NT2/D1 (cell line): ENCODE results near the gene CITED4.

ENCODE experiments used
- DNase-seq: peaks from one replicate; pipeline ENCODE4 v3.0.0-alpha.2; 2011; ENCODE audit warnings: low read depth, low spot score
- H3K27me3 ChIP-seq: 2 replicates; pipeline ENCODE4 v1.6.0; 2011; ENCODE audit warnings: mild to moderate bottlenecking; ENCODE audit not compliant: insufficient read length, insufficient read depth
- H3K36me3 ChIP-seq: 2 replicates; pipeline ENCODE4 v1.6.1; 2011; ENCODE audit warnings: mild to moderate bottlenecking, low read length, mixed read lengths; ENCODE audit not compliant: insufficient read depth, insufficient read length
- H3K4me1 ChIP-seq: 2 replicates; pipeline ENCODE4 v1.5.1; 2011; ENCODE audit not compliant: insufficient read depth, insufficient read length
- H3K4me3 ChIP-seq: 2 replicates; pipeline ENCODE4 v1.5.1; 2011; ENCODE audit warnings: low read depth; ENCODE audit not compliant: insufficient read length
- H3K9ac ChIP-seq: 2 replicates; pipeline ENCODE4 v1.6.0; 2011; ENCODE audit warnings: low read depth; ENCODE audit not compliant: insufficient read length
- H3K9me3 ChIP-seq: 2 replicates; pipeline ENCODE4 v1.5.1; 2011; ENCODE audit warnings: mild to moderate bottlenecking, low read length; ENCODE audit not compliant: insufficient read depth
- SUZ12 ChIP-seq: IDR thresholded peaks from 2 replicates; pipeline ENCODE4 v1.6.1; 2011; ENCODE audit not compliant: insufficient read length, insufficient read depth; ENCODE audit errors: extremely low read depth
- YY1 ChIP-seq: IDR thresholded peaks from 2 replicates; pipeline ENCODE4 v1.6.1; 2011; ENCODE audit not compliant: insufficient read length, insufficient read depth
- ZNF274 ChIP-seq: IDR thresholded peaks from 2 replicates; pipeline ENCODE4 v1.6.1; 2011; ENCODE audit warnings: mild to moderate bottlenecking, low read depth, low read length

The CITED4 gene

GRCh38 chr1:40829631-40830245 lies 32.4 kb downstream of the CITED4 start:
- Histone ChIP-seq H3K4me3 (no peak overlapping the region), H3K9me3 (no peaks in the 10 kb centered on the region), H3K4me1 (peaks cover 20% of the 10 kb centered on the region), H3K9ac (no peak overlapping the region), H3K27me3 (no peaks in the 10 kb centered on the region), H3K36me3 (no peaks in the 10 kb centered on the region)
- no peak for DNase-seq
- no peak for TF ChIP-seq SUZ12
- no peak for TF ChIP-seq YY1
- TF ChIP-seq ZNF274, result no peak

GRCh38 chr1:40825996-40826395 lies 36.2 kb downstream of the CITED4 start:
- H3K9ac ChIP-seq, result peak overlapping the region; percentile 43

GRCh38 chr1:40825435-40825788 lies 36.8 kb downstream of the CITED4 start:
- Histone ChIP-seq H3K9me3 (no peaks in the 10 kb centered on the region), H3K4me1 (peaks cover 44% of the 10 kb centered on the region), H3K9ac (peak overlapping the region; percentile 43), H3K36me3 (no peaks in the 10 kb centered on the region), H3K27me3 (no peaks in the 10 kb centered on the region), H3K4me3 (no peak overlapping the region)
- TF ChIP-seq SUZ12, result no peak
- no peak for TF ChIP-seq ZNF274
- no peak for TF ChIP-seq YY1
- DNase-seq, result no peak

More at GRCh38 chr1:40825996-40826395, 36.2 kb downstream of the CITED4 start:
- Histone ChIP-seq H3K27me3 (no peaks in the 10 kb centered on the region), H3K9me3 (no peaks in the 10 kb centered on the region), H3K36me3 (no peaks in the 10 kb centered on the region), H3K4me3 (no peak overlapping the region), H3K4me1 (peaks cover 42% of the 10 kb centered on the region)
- TF ChIP-seq ZNF274 (no peak), YY1 (no peak), SUZ12 (no peak)
- no peak for DNase-seq

DNA sequence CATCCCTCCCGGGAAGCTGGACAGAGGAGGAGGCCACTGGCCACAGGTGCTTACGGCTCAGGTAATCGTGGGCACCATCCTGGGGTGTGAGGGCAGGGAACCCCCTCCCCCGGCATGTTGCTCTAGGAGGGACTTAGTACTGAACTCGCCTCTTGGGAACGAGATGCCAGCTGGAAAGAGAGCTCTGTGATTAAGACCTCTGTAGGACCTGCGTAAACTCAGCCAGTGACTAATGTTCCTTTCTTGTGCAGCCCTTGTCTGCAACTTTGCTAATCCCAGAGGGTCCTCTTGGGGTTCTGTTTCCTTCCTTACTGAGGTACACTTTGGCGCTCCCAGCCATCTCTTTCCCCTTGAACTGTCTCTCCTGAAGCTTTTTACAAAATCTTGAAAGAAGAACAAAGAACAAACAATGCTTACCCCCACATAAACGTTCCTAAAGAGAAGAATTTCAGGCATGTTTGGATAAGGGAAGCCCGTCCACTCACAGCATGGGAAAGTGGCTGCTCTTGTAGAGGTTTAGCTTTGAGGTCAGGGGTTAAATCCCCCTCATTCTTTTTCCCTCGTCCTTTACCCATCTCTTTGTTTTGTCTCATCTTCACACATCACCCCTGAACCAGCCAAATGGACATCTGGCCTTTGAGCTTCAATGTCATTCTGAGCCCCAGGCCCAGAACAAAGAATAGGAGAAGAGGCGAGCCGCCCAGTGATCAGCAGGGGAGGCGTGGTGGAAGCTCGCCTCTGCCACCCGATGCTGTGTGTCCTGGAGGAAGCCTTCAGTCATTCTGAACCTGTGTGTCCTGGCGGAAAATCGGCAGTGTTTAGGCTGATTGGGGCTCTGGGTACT lies 37.4 kb downstream of the CITED4 start:
- Histone ChIP-seq H3K4me1 (peaks cover 50% of the 10 kb centered on the region), H3K4me3 (no peak overlapping the region), H3K27me3 (no peaks in the 10 kb centered on the region), H3K9ac (peak overlapping the region; percentile 42), H3K9me3 (no peaks in the 10 kb centered on the region), H3K36me3 (no peaks in the 10 kb centered on the region)
- peak; percentile 72 for DNase-seq
- TF ChIP-seq ZNF274 (no peak), YY1 (no peak), SUZ12 (no peak)

GRCh38 chr1:40823983-40824382 lies 38.2 kb downstream of the CITED4 start:
- H3K9me3 ChIP-seq, result no peaks in the 10 kb centered on the region
- peak overlapping the region; percentile 42 for H3K9ac ChIP-seq
- H3K4me3 ChIP-seq, result no peak overlapping the region
- no peak for TF ChIP-seq SUZ12
- TF ChIP-seq ZNF274, result no peak
- no peak for TF ChIP-seq YY1
- peaks cover 58% of the 10 kb centered on the region for H3K4me1 ChIP-seq
- H3K36me3 ChIP-seq, result no peaks in the 10 kb centered on the region
- H3K27me3 ChIP-seq, result no peaks in the 10 kb centered on the region
- DNase-seq, result no peak

- H3K9ac ChIP-seq, result no peak overlapping the region
- H3K4me3 ChIP-seq, result no peak overlapping the region
- H3K9me3 ChIP-seq, result no peaks in the 10 kb centered on the region
- H3K27me3 ChIP-seq, result peaks cover 2% of the 10 kb centered on the region
- no peaks in the 10 kb centered on the region for H3K36me3 ChIP-seq
- H3K4me1 ChIP-seq, result peaks cover 58% of the 10 kb centered on the region
- no peak for TF ChIP-seq YY1
- TF ChIP-seq SUZ12, result no peak
- TF ChIP-seq ZNF274, result no peak
- DNase-seq, result no peak
Measured at GRCh38 chr1:40823345-40823744, 38.8 kb downstream of the CITED4 start.

DNA sequence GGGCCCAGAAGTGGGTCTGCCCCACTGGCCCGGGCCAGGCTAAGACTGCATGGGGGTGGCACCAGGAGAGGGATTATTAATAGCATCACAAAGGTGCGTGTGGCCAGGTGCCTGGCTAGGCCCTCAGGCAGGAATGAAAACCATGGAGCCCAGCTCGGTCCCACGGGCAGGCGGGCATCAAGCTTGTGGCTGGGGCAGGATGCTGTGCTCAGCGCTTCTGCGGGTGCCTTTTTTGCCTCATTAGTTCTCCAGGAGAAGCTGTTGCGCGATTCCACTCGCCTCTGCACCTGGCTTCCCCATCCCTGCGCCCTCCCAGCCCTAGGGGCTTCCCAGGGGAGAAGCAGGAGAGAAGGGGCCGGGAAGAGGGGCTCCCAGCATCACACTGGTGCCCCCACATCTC lies 39.3 kb downstream of the CITED4 start:
- no peak for DNase-seq
- Histone ChIP-seq H3K9ac (no peak overlapping the region), H3K4me3 (no peak overlapping the region), H3K27me3 (peaks cover 6% of the 10 kb centered on the region), H3K4me1 (peaks cover 61% of the 10 kb centered on the region), H3K36me3 (no peaks in the 10 kb centered on the region), H3K9me3 (no peaks in the 10 kb centered on the region)
- TF ChIP-seq ZNF274 (no peak), YY1 (no peak), SUZ12 (no peak)
